HL-60 (cell line): Measurements from ENCODE around the gene CRYGS.

ENCODE experiments used
- DNase-seq, 2 experiments: peaks; one replicate each; pipeline ENCODE4 v3.0.0-alpha.2; 2010 to 2020; ENCODE audit warnings: low read depth in 1 of 2, low spot score in 1 of 2
- H3K27ac ChIP-seq: fragments of 250-450 bp; sonication (Bioruptor Pico); replicated peaks from 2 replicates; pipeline ENCODE4 v1.5.1; 2020; ENCODE audit warnings: mild to moderate bottlenecking, moderate library complexity
- H3K27me3 ChIP-seq: fragments of 250-450 bp; sonication (Bioruptor Pico); 2 replicates; pipeline ENCODE4 v1.5.1; 2021; ENCODE audit warnings: mild to moderate bottlenecking, moderate library complexity; ENCODE audit not compliant: insufficient read depth, poor library complexity, severe bottlenecking
- H3K4me3 ChIP-seq: replicated peaks from 2 replicates; pipeline ENCODE4 v1.5.1; 2011; ENCODE audit warnings: mild to moderate bottlenecking, control low read depth, low read length; ENCODE audit not compliant: insufficient read depth
- GABPA ChIP-seq: IDR thresholded peaks from 2 replicates; pipeline ENCODE4 v1.6.1; 2012; ENCODE audit warnings: low read depth
- POLR2AphosphoS5 ChIP-seq: IDR thresholded peaks from 2 replicates; pipeline ENCODE4 v1.6.1; 2012; ENCODE audit warnings: low read depth
- SPI1 ChIP-seq: IDR thresholded peaks from 2 replicates; pipeline ENCODE4 v1.6.1; 2012; ENCODE audit warnings: low read depth, mild to moderate bottlenecking, borderline replicate concordance
- TF ChIP-seq, protein P1 (sequence below): IDR thresholded peaks from 2 replicates; pipeline ENCODE4 v1.6.1; 2012; ENCODE audit warnings: low read depth; ENCODE audit not compliant: insufficient replicate concordance
- TF ChIP-seq, protein P2 (sequence below): IDR thresholded peaks from one replicate; pipeline ENCODE4 v1.5.1; 2011; ENCODE audit warnings: low read length, control low read depth, inconsistent platforms; ENCODE audit not compliant: insufficient read depth

The CRYGS gene

DNA sequence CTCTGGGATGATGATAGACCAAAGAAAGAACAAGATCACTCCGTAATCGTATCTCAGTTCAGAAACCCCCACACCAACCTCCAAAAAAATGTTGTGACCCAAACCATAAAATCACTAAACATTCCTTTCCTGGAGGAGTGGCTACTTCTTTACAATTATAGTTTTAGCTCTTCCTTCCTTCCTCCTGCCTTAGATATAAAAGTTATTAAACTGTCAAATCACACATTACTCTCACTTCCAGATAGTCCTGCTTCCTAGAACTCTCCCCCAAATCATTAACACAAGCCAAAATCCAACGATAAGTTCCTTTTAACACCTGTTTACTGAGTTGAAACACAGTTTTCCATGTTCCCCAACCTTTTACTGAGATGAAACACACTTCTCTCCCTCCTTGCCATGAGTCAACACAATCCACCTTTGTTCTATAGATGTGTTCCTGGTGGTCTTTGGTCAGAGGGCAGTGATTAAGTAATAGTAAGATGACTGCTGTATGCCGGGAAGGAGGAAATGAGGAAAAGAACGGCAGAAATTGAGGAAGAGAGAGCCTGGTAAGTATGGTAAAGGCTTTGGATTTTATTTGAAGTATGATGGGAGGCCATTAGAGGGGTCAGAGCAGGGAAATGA is 8.3 kb upstream of the CRYGS start:
- H3K4me3 ChIP-seq: no peak overlapping the region
- TF ChIP-seq GABPA (no peak), POLR2AphosphoS5 (no peak), SPI1 (no peak)
- TF ChIP-seq, protein P1, sequence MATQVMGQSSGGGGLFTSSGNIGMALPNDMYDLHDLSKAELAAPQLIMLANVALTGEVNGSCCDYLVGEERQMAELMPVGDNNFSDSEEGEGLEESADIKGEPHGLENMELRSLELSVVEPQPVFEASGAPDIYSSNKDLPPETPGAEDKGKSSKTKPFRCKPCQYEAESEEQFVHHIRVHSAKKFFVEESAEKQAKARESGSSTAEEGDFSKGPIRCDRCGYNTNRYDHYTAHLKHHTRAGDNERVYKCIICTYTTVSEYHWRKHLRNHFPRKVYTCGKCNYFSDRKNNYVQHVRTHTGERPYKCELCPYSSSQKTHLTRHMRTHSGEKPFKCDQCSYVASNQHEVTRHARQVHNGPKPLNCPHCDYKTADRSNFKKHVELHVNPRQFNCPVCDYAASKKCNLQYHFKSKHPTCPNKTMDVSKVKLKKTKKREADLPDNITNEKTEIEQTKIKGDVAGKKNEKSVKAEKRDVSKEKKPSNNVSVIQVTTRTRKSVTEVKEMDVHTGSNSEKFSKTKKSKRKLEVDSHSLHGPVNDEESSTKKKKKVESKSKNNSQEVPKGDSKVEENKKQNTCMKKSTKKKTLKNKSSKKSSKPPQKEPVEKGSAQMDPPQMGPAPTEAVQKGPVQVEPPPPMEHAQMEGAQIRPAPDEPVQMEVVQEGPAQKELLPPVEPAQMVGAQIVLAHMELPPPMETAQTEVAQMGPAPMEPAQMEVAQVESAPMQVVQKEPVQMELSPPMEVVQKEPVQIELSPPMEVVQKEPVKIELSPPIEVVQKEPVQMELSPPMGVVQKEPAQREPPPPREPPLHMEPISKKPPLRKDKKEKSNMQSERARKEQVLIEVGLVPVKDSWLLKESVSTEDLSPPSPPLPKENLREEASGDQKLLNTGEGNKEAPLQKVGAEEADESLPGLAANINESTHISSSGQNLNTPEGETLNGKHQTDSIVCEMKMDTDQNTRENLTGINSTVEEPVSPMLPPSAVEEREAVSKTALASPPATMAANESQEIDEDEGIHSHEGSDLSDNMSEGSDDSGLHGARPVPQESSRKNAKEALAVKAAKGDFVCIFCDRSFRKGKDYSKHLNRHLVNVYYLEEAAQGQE: no peak
- TF ChIP-seq, protein P2, sequence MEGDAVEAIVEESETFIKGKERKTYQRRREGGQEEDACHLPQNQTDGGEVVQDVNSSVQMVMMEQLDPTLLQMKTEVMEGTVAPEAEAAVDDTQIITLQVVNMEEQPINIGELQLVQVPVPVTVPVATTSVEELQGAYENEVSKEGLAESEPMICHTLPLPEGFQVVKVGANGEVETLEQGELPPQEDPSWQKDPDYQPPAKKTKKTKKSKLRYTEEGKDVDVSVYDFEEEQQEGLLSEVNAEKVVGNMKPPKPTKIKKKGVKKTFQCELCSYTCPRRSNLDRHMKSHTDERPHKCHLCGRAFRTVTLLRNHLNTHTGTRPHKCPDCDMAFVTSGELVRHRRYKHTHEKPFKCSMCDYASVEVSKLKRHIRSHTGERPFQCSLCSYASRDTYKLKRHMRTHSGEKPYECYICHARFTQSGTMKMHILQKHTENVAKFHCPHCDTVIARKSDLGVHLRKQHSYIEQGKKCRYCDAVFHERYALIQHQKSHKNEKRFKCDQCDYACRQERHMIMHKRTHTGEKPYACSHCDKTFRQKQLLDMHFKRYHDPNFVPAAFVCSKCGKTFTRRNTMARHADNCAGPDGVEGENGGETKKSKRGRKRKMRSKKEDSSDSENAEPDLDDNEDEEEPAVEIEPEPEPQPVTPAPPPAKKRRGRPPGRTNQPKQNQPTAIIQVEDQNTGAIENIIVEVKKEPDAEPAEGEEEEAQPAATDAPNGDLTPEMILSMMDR: no peak
- no peaks in the 10 kb centered on the region for H3K27me3 ChIP-seq
- DNase-seq: no peak
- H3K27ac ChIP-seq: no peak overlapping the region

DNA sequence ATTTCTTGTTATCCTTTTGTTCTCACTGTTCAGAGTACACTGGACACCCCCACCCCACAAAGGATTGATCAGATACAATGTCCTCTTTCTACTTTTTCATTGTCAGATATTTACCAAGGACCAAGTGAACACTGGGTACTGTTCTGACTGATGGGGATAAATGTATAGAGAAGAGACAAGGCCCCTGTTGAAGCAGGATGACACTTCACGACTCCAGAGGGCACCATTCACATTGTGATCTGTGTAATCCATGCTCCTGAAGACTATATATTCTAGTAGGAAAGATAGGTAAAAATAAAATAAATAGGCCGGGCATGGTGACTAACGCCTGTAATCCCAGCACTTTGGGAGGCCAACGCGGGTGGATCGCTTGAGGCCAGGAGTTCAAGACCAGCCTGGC is 7.2 kb upstream of the CRYGS start:
- TF ChIP-seq, protein P2: no peak
- TF ChIP-seq POLR2AphosphoS5 (no peak), GABPA (no peak), SPI1 (no peak)
- TF ChIP-seq, protein P1: no peak
- Histone ChIP-seq H3K27ac (no peak overlapping the region), H3K27me3 (no peaks in the 10 kb centered on the region), H3K4me3 (no peak overlapping the region)
- no peak for DNase-seq

DNA sequence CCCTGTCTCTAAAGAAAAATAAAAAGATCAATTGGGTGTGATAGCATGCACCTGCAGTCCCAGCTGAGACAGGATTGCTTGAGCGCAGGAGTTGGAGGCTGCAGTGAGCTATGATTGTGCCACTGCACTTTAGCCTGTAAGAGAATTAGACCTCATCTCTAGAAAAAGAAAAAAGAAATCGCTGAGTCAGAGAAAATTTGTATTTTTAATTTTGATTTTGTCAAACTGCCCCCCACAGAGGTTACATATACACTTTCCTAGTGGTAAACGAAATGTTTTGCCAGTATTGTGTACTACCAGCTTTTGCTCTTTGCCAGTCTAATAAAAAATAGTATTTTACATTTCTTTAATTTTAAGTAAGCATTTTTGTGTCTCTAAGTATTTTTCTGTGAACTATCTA is 5.3 kb upstream of the CRYGS start:
- H3K27me3 ChIP-seq: no peaks in the 10 kb centered on the region
- DNase-seq: no peak
- TF ChIP-seq, protein P2: no peak
- TF ChIP-seq POLR2AphosphoS5: no peak
- TF ChIP-seq, protein P1: no peak
- TF ChIP-seq GABPA: no peak
- TF ChIP-seq SPI1: no peak
- H3K27ac ChIP-seq: no peak overlapping the region
- H3K4me3 ChIP-seq: no peak overlapping the region
